ENCODE measurements around the gene SNAP47.

The SNAP47 gene

DNA sequence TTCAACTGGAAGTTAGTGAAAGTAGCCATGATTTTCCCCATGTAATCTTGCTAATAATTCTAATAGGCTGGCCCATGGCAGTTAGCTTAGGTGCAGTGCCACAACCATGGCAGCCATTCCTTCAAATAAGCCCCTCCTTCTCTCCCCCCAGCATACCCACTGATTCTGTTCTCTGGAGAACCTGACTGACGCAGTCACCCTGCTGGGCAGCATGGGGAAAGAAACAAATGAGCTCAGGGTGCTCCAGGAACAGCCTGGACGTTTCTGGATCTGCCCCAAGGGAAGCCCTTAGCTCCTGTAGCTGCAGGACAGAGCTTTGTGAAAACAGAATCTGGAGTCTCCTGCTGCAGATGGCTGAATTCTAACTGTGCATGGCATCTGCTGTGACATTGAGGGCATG, 22.5 kb downstream of the SNAP47 start:
- H3K4me1 ChIP-seq (ENCODE audit: control insufficient read depth, low read length), result peaks cover 3% of the 10 kb centered on the region
- TF ChIP-seq CTCF (IDR thresholded peaks at IDR 0.05; ENCODE audit: low read depth, low read length, poor library complexity, severe bottlenecking), result no peak
- no peak for TF ChIP-seq EZH2phosphoT487 (IDR thresholded peaks at IDR 0.05; ENCODE audit: borderline replicate concordance, low read length)
- H3K4me2 ChIP-seq (ENCODE audit: low read length), result no peak overlapping the region
- H3K9me3 ChIP-seq (ENCODE audit: control insufficient read depth, insufficient read depth, low read length), result no peaks in the 10 kb centered on the region
- H3K9me2 ChIP-seq (replicated peaks; ENCODE audit: control insufficient read depth, low read length), result no peaks in the 10 kb centered on the region
- H3K27ac ChIP-seq (ENCODE audit: low read depth, low read length), result no peak overlapping the region
- H3K27me3 ChIP-seq (ENCODE audit: control insufficient read depth, low read length), result no peaks in the 10 kb centered on the region
- peaks cover 28% of the 10 kb centered on the region for H3K36me3 ChIP-seq (ENCODE audit: control insufficient read depth, low read length)
- H4K20me1 ChIP-seq (ENCODE audit: control insufficient read depth, insufficient read depth, low read depth, low read length), result no peaks in the 10 kb centered on the region
- no peak overlapping the region for H3K4me3 ChIP-seq (ENCODE audit: low read length)
- H3K79me2 ChIP-seq (ENCODE audit: control insufficient read depth, low read length), result peaks cover 4% of the 10 kb centered on the region
- H3F3A ChIP-seq (ENCODE audit: control insufficient read depth, insufficient read depth), result no peaks in the 10 kb centered on the region

DNA sequence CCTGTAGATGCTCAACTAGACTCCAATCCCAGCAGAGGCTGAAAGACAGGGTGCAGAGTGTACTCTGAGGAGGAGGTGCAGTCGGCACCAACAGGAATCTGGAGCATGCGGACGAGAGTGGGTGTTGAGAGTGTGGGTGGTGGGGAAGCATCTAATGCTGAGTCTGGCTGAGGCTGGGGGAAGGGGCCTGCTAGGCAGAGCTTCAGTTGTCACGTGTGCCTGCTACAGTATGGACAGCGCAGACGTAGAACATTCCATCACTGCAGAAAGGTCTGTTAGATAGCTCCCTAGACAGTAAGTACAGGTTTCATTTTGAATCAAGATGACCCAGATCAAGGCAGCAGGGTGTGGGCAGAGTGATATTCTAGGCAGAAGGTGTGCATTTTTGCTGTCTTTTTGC, 23.1 kb downstream of the SNAP47 start:
- H3K4me1 ChIP-seq (ENCODE audit: control insufficient read depth, low read length), result peaks cover 3% of the 10 kb centered on the region
- H3F3A ChIP-seq (ENCODE audit: control insufficient read depth, insufficient read depth), result no peaks in the 10 kb centered on the region
- no peaks in the 10 kb centered on the region for H4K20me1 ChIP-seq (ENCODE audit: control insufficient read depth, insufficient read depth, low read depth, low read length)
- H3K4me2 ChIP-seq (ENCODE audit: low read length), result no peak overlapping the region
- peaks cover 28% of the 10 kb centered on the region for H3K36me3 ChIP-seq (ENCODE audit: control insufficient read depth, low read length)
- H3K4me3 ChIP-seq (ENCODE audit: low read length), result no peak overlapping the region
- no peaks in the 10 kb centered on the region for H3K9me2 ChIP-seq (replicated peaks; ENCODE audit: control insufficient read depth, low read length)
- peaks cover 4% of the 10 kb centered on the region for H3K79me2 ChIP-seq (ENCODE audit: control insufficient read depth, low read length)
- no peaks in the 10 kb centered on the region for H3K27me3 ChIP-seq (ENCODE audit: control insufficient read depth, low read length)
- no peaks in the 10 kb centered on the region for H3K9me3 ChIP-seq (ENCODE audit: control insufficient read depth, insufficient read depth, low read length)
- no peak for TF ChIP-seq EZH2phosphoT487 (IDR thresholded peaks at IDR 0.05; ENCODE audit: borderline replicate concordance, low read length)
- no peak for TF ChIP-seq CTCF (IDR thresholded peaks at IDR 0.05; ENCODE audit: low read depth, low read length, poor library complexity, severe bottlenecking)
- no peak overlapping the region for H3K27ac ChIP-seq (ENCODE audit: low read depth, low read length)

- no peak overlapping the region for H3K4me3 ChIP-seq (ENCODE audit: low read length)
- H4K20me1 ChIP-seq (ENCODE audit: control insufficient read depth, insufficient read depth, low read depth, low read length), result no peaks in the 10 kb centered on the region
- H3K27ac ChIP-seq (ENCODE audit: low read depth, low read length), result no peak overlapping the region
- H3K36me3 ChIP-seq (ENCODE audit: control insufficient read depth, low read length), result peaks cover 28% of the 10 kb centered on the region
- no peaks in the 10 kb centered on the region for H3K9me3 ChIP-seq (ENCODE audit: control insufficient read depth, insufficient read depth, low read length)
- no peaks in the 10 kb centered on the region for H3K9me2 ChIP-seq (replicated peaks; ENCODE audit: control insufficient read depth, low read length)
- no peaks in the 10 kb centered on the region for H3F3A ChIP-seq (ENCODE audit: control insufficient read depth, insufficient read depth)
- TF ChIP-seq CTCF (IDR thresholded peaks at IDR 0.05; ENCODE audit: low read depth, low read length, poor library complexity, severe bottlenecking) (no peak), EZH2phosphoT487 (IDR thresholded peaks at IDR 0.05; ENCODE audit: borderline replicate concordance, low read length) (no peak)
- no peak overlapping the region for H3K4me2 ChIP-seq (ENCODE audit: low read length)
- no peaks in the 10 kb centered on the region for H3K27me3 ChIP-seq (ENCODE audit: control insufficient read depth, low read length)
- peaks cover 3% of the 10 kb centered on the region for H3K4me1 ChIP-seq (ENCODE audit: control insufficient read depth, low read length)
- H3K79me2 ChIP-seq (ENCODE audit: control insufficient read depth, low read length), result peaks cover 2% of the 10 kb centered on the region; the same call in 1 of the 2 replicates
These were observed 24.4 kb downstream of the SNAP47 start for GRCh38 chr1:227759341-227760300.
